ENCODE measurements around the gene CACFD1. TPM values are rescaled to one million over a fixed set of nuclear protein-coding genes. Genes with fewer than 3 reads are reported as not detected.

CACFD1 gene
- total RNA-seq, 1 experiment from 2014 or later = 6.9 TPM

- ChIA-PET RAD21 (ENCODE audit: low non-redundant PET in 1 of 2, low total read pairs in 2 of 2, uncharacterized antibody in 2 of 2, unreplicated experiment in 2 of 2) (no interaction called here), POLR2A (no interaction called here), CTCF (no interaction called here)
- Histone ChIP-seq H3K27ac (ENCODE audit: low read depth, low read length) (no peak overlapping the region), H3K4me1 (ENCODE audit: control insufficient read depth in 1 of 2, insufficient read depth in 2 of 2, low read length in 2 of 2) (peaks cover 0 to 4% of the 10 kb centered on the region in 2 experiments; a peak in 1 of 4 replicates), H3K27me3 (ENCODE audit: insufficient read depth, low read length) (no peaks in the 10 kb centered on the region), H4K20me1 (ENCODE audit: insufficient read depth) (no peaks in the 10 kb centered on the region), H3K9me2 (ENCODE audit: insufficient read depth) (no peaks in the 10 kb centered on the region), H3K9ac (ENCODE audit: low read length) (no peak overlapping the region), H3K4me2 (ENCODE audit: low read length) (no peak overlapping the region), H3K4me3 (replicated peaks in 1 of 2; ENCODE audit: low read depth in 1 of 2, low read length in 2 of 2) (no peak overlapping the region), H3K79me2 (ENCODE audit: insufficient read depth, low read length) (no peaks in the 10 kb centered on the region), H2AFZ (ENCODE audit: low read depth, low read length, poor library complexity, severe bottlenecking) (no peak overlapping the region), H3K36me3 (ENCODE audit: control insufficient read depth in 1 of 2, insufficient read depth in 2 of 2, low read length in 2 of 2) (no peaks in the 10 kb centered on the region), H3K9me3 (ENCODE audit: control insufficient read depth in 1 of 2, insufficient read depth in 1 of 2, low read depth in 1 of 2, low read length in 2 of 2) (no peaks in the 10 kb centered on the region)
- no TSS peak for BruUV-seq (replicated peaks)
- ATAC-seq = no peak
- TF ChIP-seq SIN3A (IDR thresholded peaks at IDR 0.05; ENCODE audit: low read depth) = no peak
- no peak for TF ChIP-seq JUND (IDR thresholded peaks at IDR 0.05)
- TF ChIP-seq TCF7L2 (IDR thresholded peaks at IDR 0.05; ENCODE audit: borderline replicate concordance, extremely low read depth, insufficient read depth, insufficient read length) = no peak
- no peak for TF ChIP-seq CBX3 (IDR thresholded peaks at IDR 0.05; ENCODE audit: low read depth)
- TF ChIP-seq POLR2AphosphoS5 (IDR thresholded peaks at IDR 0.05; ENCODE audit: low read depth, low read length) = no peak
- no peak for TF ChIP-seq ZFX (IDR thresholded peaks at IDR 0.05)
- TF ChIP-seq EGR1 (IDR thresholded peaks at IDR 0.05; ENCODE audit: low read depth) = no peak
- TF ChIP-seq SP1 (IDR thresholded peaks at IDR 0.05; ENCODE audit: low read depth) = no peak
- TF ChIP-seq CTCF (IDR thresholded peaks at IDR 0.05 in 2 of 3, conservative IDR thresholded peaks at IDR 0.05 in 1 of 3; ENCODE audit: borderline replicate concordance in 1 of 3, insufficient read depth in 1 of 3, low read depth in 2 of 3, low read length in 2 of 3) = no peak
- intact Hi-C loops (cut with micrococcal nuclease) = no loop called here
- DNase-seq (ENCODE audit: low read depth, low spot score) = no peak
Measured at GRCh38 chr9:133491656-133491925, 31.8 kb downstream of the CACFD1 start.
